Colonic mucosa (tissue), 4 donors: ENCODE measurements around the gene FBN1. TPM values are rescaled to one million over a fixed set of nuclear protein-coding genes. Genes with fewer than 3 reads are reported as not detected.

Experiments
- DNase-seq: peaks from one replicate; pipeline ENCODE4 v3.0.0-alpha.2; 2020
- H3K27ac ChIP-seq: fragments of 200-600 bp; one replicate; pipeline ENCODE4 v1.8.0; 2021
- H3K27me3 ChIP-seq: fragments of 200-600 bp; one replicate; pipeline ENCODE4 v1.8.0; 2021
- H3K36me3 ChIP-seq: fragments of 200-600 bp; one replicate; pipeline ENCODE4 v1.8.0; 2021
- H3K4me1 ChIP-seq: fragments of 200-600 bp; one replicate; pipeline ENCODE4 v1.8.0; 2021; ENCODE audit warnings: mild to moderate bottlenecking
- H3K4me3 ChIP-seq: fragments of 200-600 bp; one replicate; pipeline ENCODE4 v1.8.0; 2021
- H3K9ac ChIP-seq, 2 donors: one replicate each; pipeline ENCODE4 v1.7.0; 2013; ENCODE audit warnings: control low read depth in 2 of 2, low read depth in 2 of 2, low read length in 2 of 2
- H3K9me3 ChIP-seq: fragments of 200-600 bp; one replicate; pipeline ENCODE4 v1.8.0; 2021
- intact Hi-C: fragments of 100-400 bp; cut with DNase I; formaldehyde crosslinking; loops from one replicate; pipeline ENCODE4 v1.14.1; 2022
- total RNA-seq, 2 donors: library from RNA; stranded (reverse); fragmentation: NEBNext Ultra II Directional in 1 of 2; extraction: Animal tissue kit (Norgen Biotek cat#: 25700) in 1 of 2; gene quantifications; one replicate each; pipeline ENCODE4 v1.2.1, GENCODE V29; 2021
- TF ChIP-seq, protein P1 (sequence below): fragments of 200-600 bp; IDR thresholded peaks from one replicate; pipeline ENCODE4 v1.8.0; 2022; ENCODE audit warnings: antibody characterized with exemption, mild to moderate bottlenecking
- donor health status: healthy.
- donor health status: DM: no; HTN: no; CAD: no.
- donor health status: DM: no; HTN: no; CAD: no.

The FBN1 gene
- total RNA-seq, 2 donors from 2014 or later: 6.6 to 19.5 TPM

DNA sequence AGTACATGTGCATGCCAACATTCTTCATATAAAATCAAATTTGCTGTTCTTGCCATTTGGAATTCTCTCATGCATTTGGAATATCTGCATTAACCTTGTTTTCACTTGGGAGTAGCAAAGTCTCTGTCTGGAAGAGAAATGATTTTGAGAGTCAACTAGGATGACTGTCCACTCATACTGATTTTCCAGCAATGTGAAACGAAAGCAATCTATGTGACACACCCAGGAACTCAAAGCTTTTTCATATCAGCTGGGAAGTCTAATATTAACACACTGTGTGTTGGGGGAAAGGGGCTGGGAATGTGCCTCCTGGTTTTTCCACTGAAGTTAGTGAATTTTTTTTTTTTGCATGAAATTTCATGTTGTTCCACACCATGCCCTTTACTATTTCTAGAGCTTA lies 189.4 kb downstream of the FBN1 start:
- TF ChIP-seq, protein P1, sequence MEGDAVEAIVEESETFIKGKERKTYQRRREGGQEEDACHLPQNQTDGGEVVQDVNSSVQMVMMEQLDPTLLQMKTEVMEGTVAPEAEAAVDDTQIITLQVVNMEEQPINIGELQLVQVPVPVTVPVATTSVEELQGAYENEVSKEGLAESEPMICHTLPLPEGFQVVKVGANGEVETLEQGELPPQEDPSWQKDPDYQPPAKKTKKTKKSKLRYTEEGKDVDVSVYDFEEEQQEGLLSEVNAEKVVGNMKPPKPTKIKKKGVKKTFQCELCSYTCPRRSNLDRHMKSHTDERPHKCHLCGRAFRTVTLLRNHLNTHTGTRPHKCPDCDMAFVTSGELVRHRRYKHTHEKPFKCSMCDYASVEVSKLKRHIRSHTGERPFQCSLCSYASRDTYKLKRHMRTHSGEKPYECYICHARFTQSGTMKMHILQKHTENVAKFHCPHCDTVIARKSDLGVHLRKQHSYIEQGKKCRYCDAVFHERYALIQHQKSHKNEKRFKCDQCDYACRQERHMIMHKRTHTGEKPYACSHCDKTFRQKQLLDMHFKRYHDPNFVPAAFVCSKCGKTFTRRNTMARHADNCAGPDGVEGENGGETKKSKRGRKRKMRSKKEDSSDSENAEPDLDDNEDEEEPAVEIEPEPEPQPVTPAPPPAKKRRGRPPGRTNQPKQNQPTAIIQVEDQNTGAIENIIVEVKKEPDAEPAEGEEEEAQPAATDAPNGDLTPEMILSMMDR: no peak
- Histone ChIP-seq H3K9ac (no peak overlapping the region), H3K4me1 (no peaks in the 10 kb centered on the region), H3K36me3 (no peaks in the 10 kb centered on the region), H3K27me3 (no peaks in the 10 kb centered on the region), H3K9me3 (no peaks in the 10 kb centered on the region), H3K27ac (no peak overlapping the region), H3K4me3 (no peak overlapping the region)
- intact Hi-C loops: no loop called here
- no peak for DNase-seq

DNA sequence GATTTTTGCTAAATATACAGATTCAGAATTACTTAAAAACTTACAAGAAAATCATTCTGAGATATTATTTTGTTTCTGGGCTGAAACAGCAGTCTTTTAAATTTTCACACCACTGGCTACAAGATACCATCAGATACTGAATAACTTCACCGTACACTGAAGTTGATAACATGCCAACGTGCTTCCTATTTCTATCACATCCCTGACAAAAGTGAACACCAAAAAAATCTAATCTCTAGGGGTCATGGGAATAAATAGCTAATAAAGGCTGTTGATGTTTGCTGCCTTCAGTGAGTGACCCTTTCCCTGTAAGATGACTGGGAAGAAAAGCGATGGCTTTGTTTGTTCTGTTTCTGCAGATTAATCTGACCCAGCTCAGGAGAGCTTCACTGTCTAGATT lies 193.8 kb downstream of the FBN1 start:
- DNase-seq: no peak
- H3K27me3 ChIP-seq: no peaks in the 10 kb centered on the region
- H3K4me3 ChIP-seq: no peak overlapping the region
- no peak overlapping the region for H3K9ac ChIP-seq
- no peaks in the 10 kb centered on the region for H3K9me3 ChIP-seq
- H3K27ac ChIP-seq: no peak overlapping the region
- no peaks in the 10 kb centered on the region for H3K4me1 ChIP-seq
- no peaks in the 10 kb centered on the region for H3K36me3 ChIP-seq
- intact Hi-C loops: no loop called here
- TF ChIP-seq, protein P1: no peak

DNA sequence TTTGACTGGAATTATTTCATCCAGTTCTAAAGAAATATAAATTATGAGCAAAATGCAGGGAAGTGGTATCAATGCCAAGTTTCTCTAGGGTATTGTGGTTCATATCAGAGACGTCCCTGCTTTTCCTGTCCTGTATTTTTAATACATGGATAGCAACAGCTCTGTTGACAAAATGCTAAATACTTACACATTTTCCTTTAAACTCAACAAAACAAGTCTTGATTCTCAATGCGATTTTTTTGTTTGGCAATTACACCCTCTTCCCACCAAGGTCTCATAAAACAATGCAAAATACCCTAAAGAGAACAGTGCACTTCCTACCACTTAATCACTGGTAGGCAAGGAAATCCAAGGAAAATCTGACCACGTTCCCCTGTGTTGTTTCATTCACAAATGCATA lies 194.3 kb downstream of the FBN1 start:
- intact Hi-C loops: no loop called here
- H3K4me1 ChIP-seq: no peaks in the 10 kb centered on the region
- TF ChIP-seq, protein P1: no peak
- H3K27ac ChIP-seq: no peak overlapping the region
- H3K9ac ChIP-seq: no peak overlapping the region
- DNase-seq: no peak
- H3K36me3 ChIP-seq: no peaks in the 10 kb centered on the region
- no peaks in the 10 kb centered on the region for H3K27me3 ChIP-seq
- no peak overlapping the region for H3K4me3 ChIP-seq
- no peaks in the 10 kb centered on the region for H3K9me3 ChIP-seq

GRCh38 chr15:48449734-48450133 lies 195.8 kb downstream of the FBN1 start:
- Histone ChIP-seq H3K27me3 (no peaks in the 10 kb centered on the region), H3K27ac (no peak overlapping the region), H3K4me3 (no peak overlapping the region), H3K9ac (no peak overlapping the region), H3K9me3 (no peaks in the 10 kb centered on the region), H3K36me3 (no peaks in the 10 kb centered on the region), H3K4me1 (no peaks in the 10 kb centered on the region)
- TF ChIP-seq, protein P1: no peak
- intact Hi-C loops: no loop called here
- DNase-seq: no peak

DNA sequence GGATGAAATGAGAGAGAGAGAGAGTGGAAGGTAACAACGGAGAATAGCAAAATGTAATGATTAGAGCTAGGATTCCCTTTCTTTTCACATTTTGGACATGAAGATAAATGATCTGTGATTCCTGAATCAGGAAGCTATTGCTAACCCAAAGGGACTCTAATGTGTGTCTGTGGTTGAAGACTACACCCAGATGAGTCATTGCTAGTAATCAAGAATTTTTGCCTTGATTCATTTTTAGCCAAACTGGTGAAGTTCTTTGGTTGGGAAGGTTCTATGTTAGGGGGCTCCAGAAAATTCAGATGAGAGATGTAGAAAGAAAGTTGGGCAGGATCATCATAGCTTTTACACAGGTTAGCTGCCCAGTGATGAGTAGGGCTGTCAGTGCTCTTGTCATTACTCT lies 197.9 kb downstream of the FBN1 start:
- no peak overlapping the region for H3K9ac ChIP-seq
- no peaks in the 10 kb centered on the region for H3K27me3 ChIP-seq
- H3K4me1 ChIP-seq: no peaks in the 10 kb centered on the region
- no peaks in the 10 kb centered on the region for H3K36me3 ChIP-seq
- no peak overlapping the region for H3K4me3 ChIP-seq
- no peaks in the 10 kb centered on the region for H3K9me3 ChIP-seq
- DNase-seq: no peak
- intact Hi-C loops: no loop called here
- H3K27ac ChIP-seq: no peak overlapping the region
- TF ChIP-seq, protein P1: no peak

- Histone ChIP-seq H3K9me3 (no peaks in the 10 kb centered on the region), H3K4me1 (no peaks in the 10 kb centered on the region), H3K27ac (no peak overlapping the region), H3K4me3 (no peak overlapping the region), H3K9ac (no peak overlapping the region), H3K27me3 (no peaks in the 10 kb centered on the region), H3K36me3 (no peaks in the 10 kb centered on the region)
- intact Hi-C loops: no loop called here
- TF ChIP-seq, protein P1: no peak
- DNase-seq: no peak
These were observed 198.5 kb downstream of the FBN1 start for GRCh38 chr15:48447058-48447457.
